ENCODE measurements around the gene KCNAB3.

DNA sequence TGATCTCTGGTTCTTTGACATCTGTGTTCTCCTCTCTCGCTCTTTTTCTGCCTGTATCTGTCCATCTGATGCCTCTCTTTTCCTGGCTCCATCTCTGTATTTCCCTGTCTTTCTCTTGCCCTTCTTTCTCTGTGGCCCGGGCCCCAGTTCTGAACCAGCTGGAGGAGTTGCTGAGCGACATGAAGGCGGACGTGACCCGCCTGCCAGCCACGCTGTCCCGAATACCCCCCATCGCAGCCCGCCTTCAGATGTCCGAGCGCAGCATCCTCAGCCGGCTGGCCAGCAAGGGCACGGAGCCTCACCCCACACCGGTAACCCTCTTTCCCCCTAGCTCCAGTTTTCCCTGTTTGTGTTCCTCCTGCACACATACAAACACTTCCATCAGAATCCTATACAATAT, 19.4 kb downstream of the KCNAB3 start:
- no peak for TF ChIP-seq BHLHE40 (IDR thresholded peaks at IDR 0.05; ENCODE audit: borderline replicate concordance)
- TF ChIP-seq SP1 (IDR thresholded peaks at IDR 0.05): no peak
- no peak for TF ChIP-seq PKNOX1 (IDR thresholded peaks at IDR 0.05)
- no peak for TF ChIP-seq ELF4 (IDR thresholded peaks at IDR 0.05)
- no peak for TF ChIP-seq HDGF (IDR thresholded peaks at IDR 0.05; ENCODE audit: borderline replicate concordance)
- TF ChIP-seq NFRKB (IDR thresholded peaks at IDR 0.05): no peak
- no peak for TF ChIP-seq FOXA1 (IDR thresholded peaks at IDR 0.05)
- TF ChIP-seq L3MBTL2 (conservative IDR thresholded peaks at IDR 0.05): no peak
- TF ChIP-seq SUZ12 (IDR thresholded peaks at IDR 0.05): no peak
- TF ChIP-seq FOXM1 (IDR thresholded peaks at IDR 0.05; ENCODE audit: borderline replicate concordance): no peak
- TF ChIP-seq TARDBP (IDR thresholded peaks at IDR 0.05): no peak
- TF ChIP-seq CTBP1 (IDR thresholded peaks at IDR 0.05; ENCODE audit: borderline replicate concordance): no peak
- no peak for TF ChIP-seq ZNF384 (IDR thresholded peaks at IDR 0.05)
- no peak for TF ChIP-seq LEF1 (IDR thresholded peaks at IDR 0.05; ENCODE audit: borderline replicate concordance)

Data from HEK293T (cell line).